IMR-90 (cell line): ENCODE measurements around the gene ANKRD52. TPM values are rescaled to one million over a fixed set of nuclear protein-coding genes. Genes with fewer than 3 reads are reported as not detected.
A peak's percentile ranks its signal among the peaks of the same experiment; 100 is the strongest.

Source experiments
- ATAC-seq: fragments of 200-7000 bp; cut with Tn5 transposase; 2 replicates; pipeline ENCODE4 v1.9.1; 2020; ENCODE audit warnings: low read depth, mild to moderate bottlenecking, moderate library complexity
- BruUV-seq: library from RNA; stranded (reverse); fragments of 400-500 nt; replicated peaks from 2 replicates; lab custom pipeline; 2021; lab: Mats Ljungman, UMichigan
- CTCF ChIA-PET: fragments of 300-600 bp; formaldehyde crosslinking; extraction: SDS; loops from one replicate; lab custom pipeline; 2021; ENCODE audit warnings: antibody characterized with exemption; lab: Yijun Ruan, JAX
- POLR2A ChIA-PET: fragments of 300-600 bp; sonication (Branson Sonifier 250); formaldehyde crosslinking; loops from one replicate; lab custom pipeline; 2022; ENCODE audit warnings: antibody characterized with exemption; ENCODE audit not compliant: unreplicated experiment; lab: Charles Lee
- DNase-seq: peaks from one replicate; pipeline ENCODE4 v3.0.0; 2013
- H2AFZ ChIP-seq: replicated peaks from 2 replicates; pipeline ENCODE3; 2013; ENCODE audit warnings: low read length, mild to moderate bottlenecking; ENCODE audit not compliant: poor library complexity
- H2AK5ac ChIP-seq: 2 replicates; pipeline ENCODE4 v1.6.1; 2013; ENCODE audit warnings: low read depth, low read length, inconsistent platforms
- H2AK9ac ChIP-seq: replicated peaks from 2 replicates; pipeline ENCODE3; 2013; ENCODE audit warnings: mild to moderate bottlenecking, low read depth, low read length, moderate library complexity; ENCODE audit not compliant: poor library complexity
- H2BK120ac ChIP-seq: 2 replicates; pipeline ENCODE4 v1.6.1; 2013; ENCODE audit warnings: low read depth, low read length, inconsistent platforms
- H2BK15ac ChIP-seq: 3 replicates; pipeline ENCODE4 v1.6.1; 2013; ENCODE audit warnings: low read depth, low read length, inconsistent platforms
- H2BK20ac ChIP-seq: 2 replicates; pipeline ENCODE4 v1.6.1; 2013; ENCODE audit warnings: low read depth, mild to moderate bottlenecking, inconsistent platforms, low read length, moderate library complexity
- H2BK5ac ChIP-seq: 2 replicates; pipeline ENCODE4 v1.6.1; 2013; ENCODE audit warnings: mild to moderate bottlenecking, low read depth, low read length, inconsistent platforms; ENCODE audit not compliant: poor library complexity, severe bottlenecking
- H3K14ac ChIP-seq: replicated peaks from 2 replicates; pipeline ENCODE4 v1.6.1; 2013; ENCODE audit warnings: low read depth, low read length, inconsistent platforms
- H3K18ac ChIP-seq: 2 replicates; pipeline ENCODE4 v1.6.1; 2013; ENCODE audit warnings: low read depth, low read length, control low read depth
- H3K23ac ChIP-seq: 2 replicates; pipeline ENCODE4 v1.6.1; 2013; ENCODE audit warnings: low read depth, low read length, inconsistent platforms
- H3K27ac ChIP-seq: 2 replicates; pipeline ENCODE4 v1.5.1; 2013; ENCODE audit warnings: mild to moderate bottlenecking, control low read depth, low read length; ENCODE audit not compliant: insufficient read depth
- H3K27me3 ChIP-seq: 2 replicates; pipeline ENCODE4 v1.6.1; 2013; ENCODE audit warnings: low read length; ENCODE audit not compliant: control insufficient read depth, insufficient read depth
- H3K36me3 ChIP-seq: 2 replicates; pipeline ENCODE4 v1.6.1; 2013; ENCODE audit warnings: low read length, mixed read lengths; ENCODE audit not compliant: control insufficient read depth, insufficient read depth
- H3K4ac ChIP-seq: 2 replicates; pipeline ENCODE4 v1.6.1; 2013; ENCODE audit warnings: low read depth, low read length, inconsistent platforms
- H3K4me1 ChIP-seq: 2 replicates; pipeline ENCODE4 v1.6.1; 2013; ENCODE audit warnings: low read length, mixed read lengths; ENCODE audit not compliant: control insufficient read depth, insufficient read depth
- H3K4me2 ChIP-seq: 2 replicates; pipeline ENCODE4 v1.6.1; 2013; ENCODE audit warnings: low read depth, mild to moderate bottlenecking, control low read depth, low read length, moderate library complexity
- H3K4me3 ChIP-seq: 2 replicates; pipeline ENCODE4 v1.5.1; 2013; ENCODE audit warnings: low read depth, mild to moderate bottlenecking, control low read depth, low read length, moderate library complexity; ENCODE audit not compliant: insufficient read depth
- H3K56ac ChIP-seq: 2 replicates; pipeline ENCODE4 v1.6.1; 2013; ENCODE audit warnings: low read length, inconsistent platforms; ENCODE audit not compliant: insufficient read depth; ENCODE audit errors: extremely low read depth
- H3K79me1 ChIP-seq, 2 experiments: 2 replicates each; pipeline ENCODE4 v1.6.1; 2013; ENCODE audit warnings: low read length in 2 of 2, inconsistent platforms in 1 of 2, low read depth in 1 of 2
- H3K9ac ChIP-seq: 2 replicates; pipeline ENCODE4 v1.6.1; 2013; ENCODE audit warnings: low read depth, low read length, control low read depth
- H3K9me1 ChIP-seq: 2 replicates; pipeline ENCODE4 v1.6.1; 2013; ENCODE audit warnings: low read length, inconsistent platforms; ENCODE audit not compliant: insufficient read depth
- H3K9me3 ChIP-seq: 2 replicates; pipeline ENCODE4 v1.6.1; 2013; ENCODE audit warnings: low read length; ENCODE audit not compliant: control insufficient read depth, insufficient read depth
- H4K20me1 ChIP-seq: 2 replicates; pipeline ENCODE4 v1.6.1; 2013; ENCODE audit warnings: low read length, inconsistent platforms; ENCODE audit not compliant: insufficient read depth
- H4K5ac ChIP-seq: 2 replicates; pipeline ENCODE4 v1.6.1; 2013; ENCODE audit warnings: mild to moderate bottlenecking, low read depth, low read length, control low read depth
- H4K8ac ChIP-seq, 2 experiments: 2 replicates each; pipeline ENCODE4 v1.6.1; 2013; ENCODE audit warnings: low read depth in 2 of 2, low read length in 2 of 2, control low read depth in 1 of 2, inconsistent platforms in 1 of 2
- H4K91ac ChIP-seq: 2 replicates; pipeline ENCODE4 v1.6.1; 2013; ENCODE audit warnings: low read depth, low read length, inconsistent platforms; ENCODE audit not compliant: insufficient read depth
- POLR2A ChIP-seq: IDR thresholded peaks from 2 replicates; pipeline ENCODE4 v1.6.1; 2012; ENCODE audit warnings: mild to moderate bottlenecking, low read depth, low read length
- RFX5 ChIP-seq: IDR thresholded peaks from 2 replicates; pipeline ENCODE4 v1.8.0; 2012; ENCODE audit warnings: low read depth, mild to moderate bottlenecking, low read length, moderate library complexity
- WGBS, 2 experiments: methylation state at CpG; one replicate each; pipeline versions ENCODE4 v1.1.5 to v1.1.7; 2013; ENCODE audit warnings: missing lambda C conversion rate in 2 of 2; ENCODE audit not compliant: insufficient read length in 1 of 2; ENCODE audit errors: extremely low coverage in 2 of 2; 5-methylcytosine and 5-hydroxymethylcytosine counted together
- dilution Hi-C: fragments of 300-500 bp; cut with HindIII; formaldehyde crosslinking; loops from one replicate; pipeline ENCODE4 v1.14.3; 2018; ENCODE audit warnings: low sequenced_read_pairs; ENCODE audit not compliant: unreplicated experiment
- in situ Hi-C: fragments of 300-500 bp; cut with MboI; formaldehyde crosslinking; loops from 3 replicates; pipeline ENCODE4 v1.14.3; 2019; ENCODE audit warnings: low sequenced_read_pairs, inconsistent platforms, mixed read lengths
- intact Hi-C: fragments of 100-400 bp; cut with micrococcal nuclease; formaldehyde crosslinking; loops from 2 replicates; pipeline ENCODE4 v1.10.0; 2022
- polyA plus RNA-seq, 3 experiments: library from polyadenylated mRNA; depleted of rRNA; stranded (reverse); fragments of >200 nt; gene quantifications; 2 replicates each; pipeline ENCODE4 v1.2.3, GENCODE V29; 2012; ENCODE audit warnings: low replicate concordance in 1 of 3
- total RNA-seq: library from RNA; depleted of rRNA; stranded (reverse); fragments of >200 nt; gene quantifications from 2 replicates; pipeline ENCODE4 v1.2.3, GENCODE V29; 2012
- TF ChIP-seq, protein P1 (sequence below): fragments of 150-350 bp; IDR thresholded peaks from 2 replicates; pipeline ENCODE4 v1.6.1; 2017; ENCODE audit warnings: mild to moderate bottlenecking, antibody characterized with exemption, low read length, low read depth

Gene ANKRD52
- total and polyA plus RNA-seq, 2 of the 4 experiments (the other 2 are of a cell fraction), result 15.4 to 35.9 TPM

DNA sequence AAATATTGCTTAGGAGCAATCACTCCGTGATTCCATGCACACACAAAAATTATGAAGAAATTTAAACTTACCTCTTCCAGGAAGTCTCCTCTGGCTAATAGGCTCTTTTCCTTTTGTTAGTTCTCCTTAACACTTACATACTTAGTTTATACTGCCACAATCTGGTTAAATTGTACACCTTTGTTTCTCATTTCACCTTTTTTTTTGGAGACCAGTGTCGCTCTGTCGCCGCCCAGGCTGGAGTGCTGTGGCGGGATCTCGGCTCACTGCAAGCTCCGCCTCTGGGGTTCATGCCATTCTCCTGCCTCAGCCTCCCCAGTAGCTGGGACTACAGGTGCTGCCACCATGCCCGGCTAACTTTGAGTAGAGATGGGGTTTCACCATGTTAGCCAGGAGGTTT, 2.2 kb upstream of the ANKRD52 start:
- peak overlapping the region; percentile 60; the same call in 1 of the 3 replicates for H2BK15ac ChIP-seq
- H3K4me3 ChIP-seq, result no peak overlapping the region
- no peak overlapping the region for H3K4me2 ChIP-seq
- no peak overlapping the region for H4K8ac ChIP-seq
- no peak overlapping the region for H2AFZ ChIP-seq
- peaks cover 16% of the 10 kb centered on the region for H3K36me3 ChIP-seq
- H3K79me1 ChIP-seq, result peaks cover 13 to 27% of the 10 kb centered on the region in 2 experiments
- H4K91ac ChIP-seq, result no peak overlapping the region
- no peak overlapping the region for H3K4ac ChIP-seq
- TF ChIP-seq, protein P1, sequence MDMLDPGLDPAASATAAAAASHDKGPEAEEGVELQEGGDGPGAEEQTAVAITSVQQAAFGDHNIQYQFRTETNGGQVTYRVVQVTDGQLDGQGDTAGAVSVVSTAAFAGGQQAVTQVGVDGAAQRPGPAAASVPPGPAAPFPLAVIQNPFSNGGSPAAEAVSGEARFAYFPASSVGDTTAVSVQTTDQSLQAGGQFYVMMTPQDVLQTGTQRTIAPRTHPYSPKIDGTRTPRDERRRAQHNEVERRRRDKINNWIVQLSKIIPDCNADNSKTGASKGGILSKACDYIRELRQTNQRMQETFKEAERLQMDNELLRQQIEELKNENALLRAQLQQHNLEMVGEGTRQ, result no peak
- TF ChIP-seq POLR2A (no peak), RFX5 (no peak)
- peaks cover 19% of the 10 kb centered on the region for H4K20me1 ChIP-seq
- in situ Hi-C loops (no loop called here), dilution Hi-C loops (no loop called here), intact Hi-C loops (no loop called here)
- CTCF ChIA-PET, result interaction anchor here (0.8 kb wide), 1 partner anchor 38 kb away, joined by 3 read pairs; no protein-coding TSS in a partner anchor
- no peak overlapping the region for H3K14ac ChIP-seq
- WGBS, 2 experiments, result no CpG with 5 or more reads among the region's 8 CpGs
- H3K9me1 ChIP-seq, result peaks cover 23% of the 10 kb centered on the region
- no peak overlapping the region for H2BK20ac ChIP-seq
- BruUV-seq, result no TSS peak
- H3K18ac ChIP-seq, result no peak overlapping the region
- H3K27me3 ChIP-seq, result no peaks in the 10 kb centered on the region
- no peak overlapping the region for H2AK9ac ChIP-seq
- H4K5ac ChIP-seq, result no peak overlapping the region
- H2BK120ac ChIP-seq, result no peak overlapping the region
- H3K4me1 ChIP-seq, result peaks cover 22% of the 10 kb centered on the region
- no peak overlapping the region for H3K56ac ChIP-seq
- ATAC-seq (no peak), DNase-seq (no peak)
- POLR2A ChIA-PET, result no interaction called here
- H2AK5ac ChIP-seq, result no peak overlapping the region
- no peak overlapping the region for H3K27ac ChIP-seq
- no peak overlapping the region for H2BK5ac ChIP-seq
- H3K9me3 ChIP-seq, result no peaks in the 10 kb centered on the region
- H3K23ac ChIP-seq, result no peak overlapping the region
- H3K9ac ChIP-seq, result no peak overlapping the region
